Measurements from ENCODE around the gene KCNMA1.

- TF ChIP-seq CTCF (IDR thresholded peaks at IDR 0.05) (no peak), POLR2A (IDR thresholded peaks at IDR 0.05) (no peak)
Observed at GRCh38 chr10:77189520-77189919, 448.1 kb downstream of the KCNMA1 start.
